ENCODE measurements around the gene OSBPL6. TPM values are rescaled to one million over a fixed set of nuclear protein-coding genes. Genes with fewer than 3 reads are reported as not detected.
A peak's percentile ranks its signal among the peaks of the same experiment; 100 is the strongest.

The OSBPL6 gene
- total RNA-seq, 1 donor from 2014 or later: 3.4 TPM

DNA sequence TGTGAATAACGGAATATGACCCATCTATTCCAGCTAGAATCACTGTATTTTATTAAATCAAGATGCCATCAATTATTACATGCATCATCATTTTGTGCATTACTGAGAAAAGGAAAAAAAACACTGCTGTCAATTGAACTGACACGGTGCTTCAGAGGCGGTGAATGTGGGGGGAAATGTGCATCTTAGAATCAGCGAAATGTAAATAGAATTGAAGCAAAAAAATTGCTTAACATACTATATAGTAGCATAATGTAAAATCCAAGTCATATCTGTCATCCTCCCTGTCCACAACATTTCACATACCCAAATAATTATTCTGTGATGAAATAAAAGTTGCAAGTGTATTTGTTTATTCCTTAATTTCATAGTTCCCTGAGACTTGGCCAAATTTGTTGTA, 172.1 kb downstream of the OSBPL6 start:
- intact Hi-C loops (cut with DNase I): no loop called here
- ATAC-seq (no peak), DNase-seq (ENCODE audit: missing footprints) (no peak)

DNA sequence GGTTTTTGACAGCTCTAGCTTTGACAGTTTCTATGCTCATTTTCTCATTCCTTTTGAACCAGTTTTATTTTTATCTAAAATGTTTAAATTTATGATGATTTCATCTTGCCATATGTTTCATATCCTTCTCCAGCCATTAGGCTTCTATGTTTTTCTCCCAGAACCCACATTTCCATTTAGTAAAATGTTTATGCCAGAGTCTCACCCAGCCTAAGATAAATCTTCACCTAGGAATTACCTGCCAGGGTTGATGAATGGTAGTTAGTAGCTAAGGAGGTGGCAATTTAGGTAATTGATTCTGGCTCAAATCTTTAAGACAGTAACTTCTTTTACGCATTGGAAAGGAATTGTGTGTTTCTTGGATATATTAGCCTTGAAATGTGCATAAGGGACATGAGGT, 173.0 kb downstream of the OSBPL6 start:
- ATAC-seq (no peak), DNase-seq (ENCODE audit: missing footprints) (no peak)
- intact Hi-C loops (cut with DNase I): no loop called here

DNA sequence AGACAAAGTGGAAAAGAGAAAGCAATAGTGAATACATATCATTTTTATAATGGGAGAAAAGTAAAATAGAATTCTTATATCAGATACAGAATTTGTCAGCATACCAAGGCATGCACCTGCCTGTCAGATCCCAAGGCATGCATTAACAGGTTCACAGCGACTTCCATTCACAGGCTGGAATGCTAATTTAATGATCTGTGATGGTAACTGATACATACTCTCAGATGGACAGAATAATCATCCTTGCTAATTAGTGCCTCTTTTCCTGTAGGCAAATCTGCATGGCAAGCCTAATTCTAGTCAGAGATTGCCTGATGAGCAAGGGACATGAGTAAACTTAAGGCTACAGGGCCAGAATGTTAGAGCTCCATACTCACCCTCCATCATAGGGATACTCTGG, 180.6 kb downstream of the OSBPL6 start:
- intact Hi-C loops (cut with DNase I): no loop called here
- no peak for ATAC-seq

GRCh38 chr2:178377046-178377445, 182.7 kb downstream of the OSBPL6 start:
- ATAC-seq (no peak), DNase-seq (ENCODE audit: missing footprints) (no peak)
- intact Hi-C loops (cut with DNase I): no loop called here

More for the DNA sequence above, 180.6 kb downstream of the OSBPL6 start:
- no peak for DNase-seq (ENCODE audit: missing footprints)

DNA sequence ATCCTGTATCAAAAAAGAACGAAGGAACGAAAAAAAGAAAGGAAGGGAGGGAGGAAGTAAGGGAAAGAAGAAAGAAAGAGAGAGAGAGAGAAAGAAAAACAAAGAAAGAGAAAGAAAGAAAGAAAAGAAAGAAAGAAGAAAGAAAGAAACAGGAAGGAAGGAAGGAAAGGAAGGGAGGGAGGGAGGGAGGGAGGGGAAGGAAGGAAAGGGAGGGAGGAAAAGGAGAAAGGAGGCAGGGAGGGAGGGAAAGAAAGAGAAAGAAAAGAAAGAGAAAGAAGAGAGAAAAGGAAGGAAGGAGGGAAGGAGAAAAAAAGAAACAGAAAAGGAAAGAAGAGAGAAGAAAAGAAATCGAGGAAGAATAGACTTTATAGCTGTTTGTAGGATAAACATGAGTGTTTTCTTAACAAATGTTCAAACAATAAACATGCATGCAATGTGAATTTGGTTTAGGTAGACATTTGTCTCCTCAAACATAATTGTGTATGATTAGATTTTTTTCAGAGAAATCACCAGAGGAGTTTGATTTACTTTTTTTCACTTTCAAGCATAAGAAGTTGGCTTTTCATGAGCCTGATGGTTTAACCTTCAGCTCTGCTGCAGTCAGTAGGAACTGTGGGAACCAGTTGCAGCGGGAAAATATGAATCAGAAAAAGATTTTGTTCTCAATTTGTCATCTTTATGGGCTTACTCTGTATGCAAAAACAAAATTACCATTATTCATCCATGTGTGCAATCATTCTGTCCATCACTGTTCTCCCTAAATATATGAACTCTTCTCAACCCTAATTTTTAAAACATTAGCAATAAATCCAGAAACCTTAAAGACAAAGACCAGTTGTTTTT, 185.1 kb downstream of the OSBPL6 start:
- ATAC-seq: no peak
- intact Hi-C loops (cut with DNase I): no loop called here
- DNase-seq (ENCODE audit: missing footprints): no peak

- DNase-seq (ENCODE audit: missing footprints): no peak
- no peak for ATAC-seq
- intact Hi-C loops (cut with DNase I): no loop called here
These were observed 186.5 kb downstream of the OSBPL6 start for GRCh38 chr2:178380763-178381162.

GRCh38 chr2:178383718-178384117, 189.4 kb downstream of the OSBPL6 start:
- ATAC-seq (no peak), DNase-seq (ENCODE audit: missing footprints) (no peak)
- intact Hi-C loops (cut with DNase I): no loop called here

DNA sequence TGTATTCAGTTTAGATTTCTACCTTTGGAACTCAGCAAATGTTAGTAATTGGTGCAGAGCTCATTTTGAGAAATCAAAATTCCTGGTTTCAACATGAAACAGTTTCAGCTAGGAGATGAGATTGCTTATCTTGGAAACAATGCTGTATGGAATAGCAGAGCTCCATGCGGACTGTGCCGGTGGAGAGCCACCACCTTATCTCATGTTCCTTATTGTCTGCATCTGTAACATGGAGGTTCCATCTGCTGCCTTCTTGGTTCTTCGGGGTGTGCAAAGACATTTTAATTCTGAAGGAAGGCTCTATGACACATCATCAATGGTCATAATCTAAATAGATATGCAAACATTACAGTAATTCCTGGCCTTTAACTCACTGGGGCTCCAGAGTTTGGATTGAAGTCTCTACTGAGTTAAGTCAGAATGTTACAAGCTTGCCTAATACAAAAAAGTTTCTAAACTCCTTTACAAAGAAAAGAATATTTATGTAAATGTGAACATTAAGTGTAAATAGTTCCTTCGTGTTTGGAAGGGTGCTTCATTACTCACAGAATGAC, 191.4 kb downstream of the OSBPL6 start:
- intact Hi-C loops (cut with DNase I): no loop called here
- ATAC-seq (no peak), DNase-seq (ENCODE audit: missing footprints) (no peak)

- ATAC-seq (no peak), DNase-seq (ENCODE audit: missing footprints) (no peak)
- intact Hi-C loops (cut with DNase I): no loop called here
These were observed 192.8 kb downstream of the OSBPL6 start for GRCh38 chr2:178386986-178387597.

DNA sequence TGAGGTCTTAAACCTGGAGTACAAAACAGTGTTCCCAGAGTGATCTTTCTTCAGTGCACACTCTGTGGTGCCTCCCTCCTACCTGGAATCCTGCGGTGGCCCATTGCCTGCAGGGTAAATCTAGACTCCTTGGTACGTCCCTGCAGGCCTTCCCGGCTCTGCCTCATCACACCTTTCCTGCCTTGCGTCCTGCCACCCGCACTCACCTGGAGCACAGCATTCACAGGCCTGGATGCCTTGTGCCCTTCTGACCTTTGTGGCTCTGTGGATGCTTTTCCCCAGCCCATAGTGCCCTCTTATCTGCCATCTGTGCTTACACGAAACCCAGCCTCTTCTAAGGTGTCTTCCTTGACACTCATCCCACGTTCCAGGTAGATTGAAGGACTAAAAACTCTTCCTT, 194.0 kb downstream of the OSBPL6 start:
- no peak for DNase-seq (ENCODE audit: missing footprints)
- no peak for ATAC-seq
- intact Hi-C loops (cut with DNase I): no loop called here

DNA sequence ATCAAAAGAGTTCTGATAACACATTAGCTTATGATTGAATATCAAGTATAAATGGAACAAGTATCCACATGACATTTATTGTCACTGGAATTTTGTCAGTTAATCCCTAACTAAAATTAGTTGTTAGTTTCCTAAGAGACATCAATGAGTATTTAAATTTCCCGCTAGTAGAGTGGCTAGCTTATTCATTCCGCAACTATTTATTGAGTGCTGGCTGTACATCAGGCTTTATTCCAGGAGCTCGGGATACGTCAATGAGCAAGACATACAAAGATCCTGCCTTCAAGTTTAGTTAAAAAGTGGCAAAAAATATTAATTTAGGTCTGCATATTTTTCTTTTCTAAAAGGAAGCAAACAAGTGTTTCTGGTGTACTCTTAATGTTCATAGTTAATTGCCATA, 197.4 kb downstream of the OSBPL6 start:
- ATAC-seq (no peak), DNase-seq (ENCODE audit: missing footprints) (no peak)
- intact Hi-C loops (cut with DNase I): no loop called here

- intact Hi-C loops (cut with DNase I): no loop called here
- ATAC-seq (no peak), DNase-seq (ENCODE audit: missing footprints) (no peak)
These were observed 197.9 kb downstream of the OSBPL6 start for GRCh38 chr2:178392215-178392614.

DNA sequence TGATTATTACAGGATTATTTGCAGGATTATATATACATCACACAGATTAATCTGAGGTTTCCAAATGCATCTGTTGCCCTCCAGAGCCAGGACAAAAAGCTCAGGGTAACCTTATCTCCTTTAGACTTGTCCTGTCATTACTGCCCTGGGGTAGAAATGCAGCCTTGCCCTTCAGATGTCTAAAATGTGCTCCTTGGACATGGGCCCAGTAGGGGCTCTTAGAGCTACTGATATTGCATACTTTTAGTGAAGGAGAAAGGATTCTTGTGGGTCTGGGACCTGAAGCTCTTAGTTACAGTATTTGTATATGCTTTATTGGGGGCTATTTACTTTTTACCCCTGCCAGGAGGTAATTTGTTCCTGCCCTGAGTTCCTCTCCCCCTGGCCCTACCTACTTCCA, 200.5 kb downstream of the OSBPL6 start:
- no peak for ATAC-seq
- intact Hi-C loops (cut with DNase I): no loop called here
- no peak for DNase-seq (ENCODE audit: missing footprints)

DNA sequence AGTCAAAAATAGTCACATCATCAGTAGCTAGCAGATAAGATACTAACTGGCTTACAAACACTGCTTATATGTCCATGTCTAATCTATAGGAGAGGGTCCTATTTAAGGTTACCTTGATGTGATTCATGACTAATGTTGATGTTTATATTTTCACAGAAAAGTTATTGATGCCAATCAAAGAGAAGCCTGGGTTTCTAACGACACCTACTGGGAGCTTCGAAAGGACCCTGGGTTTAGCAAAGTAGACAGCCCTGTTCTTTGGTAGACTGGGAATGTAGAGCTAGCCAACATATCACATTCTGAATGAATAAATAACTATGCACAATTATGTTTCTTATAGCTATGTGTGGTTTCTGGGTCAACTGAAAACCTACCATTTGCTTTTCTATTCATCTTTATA, 201.0 kb downstream of the OSBPL6 start:
- intact Hi-C loops (cut with DNase I): no loop called here
- DNase-seq (ENCODE audit: missing footprints) (no peak), ATAC-seq (no peak)

DNA sequence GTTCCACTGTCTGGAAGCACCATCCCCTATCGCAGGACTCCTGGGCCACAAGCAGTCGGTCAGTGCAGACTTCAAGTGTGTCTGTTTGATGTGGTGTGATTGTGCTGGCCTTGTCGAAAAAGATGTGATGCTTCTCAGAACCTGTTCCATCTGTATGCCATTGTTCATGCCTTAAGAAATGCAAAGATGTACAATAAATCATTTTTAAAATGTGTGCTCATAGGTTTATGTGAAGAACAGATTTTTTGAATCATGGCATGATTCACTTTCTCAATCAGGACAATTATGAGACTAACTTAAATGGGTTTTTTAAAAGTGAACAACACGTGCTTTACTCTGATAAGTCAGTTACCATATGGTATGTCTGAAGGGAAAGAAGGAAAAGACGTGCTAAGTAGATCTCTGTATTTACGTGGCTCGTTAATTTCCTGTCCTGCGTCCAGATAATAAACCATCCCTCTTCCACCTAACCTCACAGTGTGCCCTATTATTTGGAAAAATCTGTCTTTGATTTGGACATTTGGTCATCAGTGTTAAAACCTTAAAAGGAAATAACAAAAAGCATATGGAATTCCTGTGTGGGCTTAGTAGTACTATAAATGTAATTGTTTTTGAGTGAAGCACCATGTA, 201.7 kb downstream of the OSBPL6 start:
- no peak for DNase-seq (ENCODE audit: missing footprints)
- intact Hi-C loops (cut with DNase I): loop anchor here (2.0 kb wide), 1 partner anchor 19 kb away; no protein-coding TSS in a partner anchor
- no peak for ATAC-seq

DNA sequence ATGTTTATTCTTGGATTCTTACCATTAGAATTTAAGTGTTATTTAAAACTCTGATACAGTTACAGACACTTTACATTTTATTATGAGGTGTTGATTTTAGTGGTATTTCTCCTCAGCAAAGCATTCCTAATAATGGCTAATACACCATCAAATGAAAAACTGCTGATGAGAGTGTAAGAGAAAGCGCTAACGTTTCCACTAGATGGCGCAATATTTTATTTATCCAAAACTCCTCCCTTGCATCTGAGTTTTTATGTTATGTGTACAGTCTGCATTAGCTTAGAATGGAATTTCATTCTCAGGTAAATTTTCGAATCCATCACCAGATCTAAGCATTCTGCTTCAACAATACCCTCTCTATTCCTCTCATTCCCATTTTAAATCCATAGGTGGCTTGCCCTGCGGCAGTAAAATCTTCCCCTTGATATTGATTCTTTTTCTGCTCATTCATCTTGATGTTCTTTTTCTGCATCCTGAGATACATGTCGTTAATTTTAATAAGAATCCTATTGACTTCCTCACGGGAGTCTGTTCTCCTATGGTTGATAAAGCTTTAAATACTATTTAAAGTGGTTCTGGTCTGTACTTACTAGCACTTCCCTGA, 202.8 kb downstream of the OSBPL6 start:
- DNase-seq (ENCODE audit: missing footprints) (no peak), ATAC-seq (peak; percentile 57)
- intact Hi-C loops (cut with DNase I): loop anchor here (2.0 kb wide), 1 partner anchor 18 kb away; no protein-coding TSS in a partner anchor

DNA sequence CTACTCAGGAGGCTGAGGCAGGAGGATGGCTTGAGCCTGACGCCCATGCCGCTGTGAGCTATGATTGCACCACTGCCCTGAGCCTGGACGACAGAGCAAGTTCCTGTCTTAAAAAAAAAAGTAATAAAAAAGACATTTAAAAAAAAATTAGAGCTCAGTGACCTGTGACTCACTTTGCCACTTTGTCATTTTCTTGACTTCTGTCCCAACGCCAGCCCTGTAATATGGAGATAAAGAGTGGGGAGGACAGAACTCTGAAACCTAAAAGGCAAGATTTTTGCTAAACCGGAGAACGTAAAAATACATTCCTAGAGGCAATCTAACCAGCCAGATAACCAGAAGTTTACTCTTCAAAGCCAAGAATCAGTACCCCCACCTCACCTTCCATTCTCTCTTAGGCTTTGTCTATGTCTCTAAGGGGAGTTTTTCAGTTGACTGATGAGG, 207.7 kb downstream of the OSBPL6 start:
- ATAC-seq (no peak), DNase-seq (ENCODE audit: missing footprints) (no peak)
- intact Hi-C loops (cut with DNase I): no loop called here

- ATAC-seq: no peak
- intact Hi-C loops (cut with DNase I): no loop called here
- no peak for DNase-seq (ENCODE audit: missing footprints)
These were observed 209.5 kb downstream of the OSBPL6 start for GRCh38 chr2:178403671-178404306.

GRCh38 chr2:178404368-178404767, 210.1 kb downstream of the OSBPL6 start:
- intact Hi-C loops (cut with DNase I): no loop called here
- ATAC-seq (no peak), DNase-seq (ENCODE audit: missing footprints) (no peak)

Measured in Right ventricle myocardium inferior (tissue), 1 donor.